Trophoblast cell (in vitro differentiated cells and primary cell): ENCODE results near the gene PDIA5.
"Not testable (repeated sequence)": the region's sequence is repeated elsewhere in the genome, so short reads cannot be mapped to it uniquely, and the experiment has no call there.

Experiments
- DNase-seq, 2 donors: peaks; one replicate each; pipeline ENCODE4 v3.0.0-alpha.2; 2016
- H2AFZ ChIP-seq: 2 replicates; pipeline ENCODE4 v1.6.1; 2013; ENCODE audit warnings: low read length, moderate library complexity, mild to moderate bottlenecking; ENCODE audit not compliant: insufficient read depth, poor library complexity
- H2AK5ac ChIP-seq: 2 replicates; pipeline ENCODE4 v1.6.1; 2013; ENCODE audit warnings: mild to moderate bottlenecking, low read length
- H2BK120ac ChIP-seq: 2 replicates; pipeline ENCODE4 v1.6.1; 2013; ENCODE audit warnings: low read length, mild to moderate bottlenecking, moderate library complexity; ENCODE audit not compliant: insufficient read depth, poor library complexity
- H2BK12ac ChIP-seq: 2 replicates; pipeline ENCODE4 v1.6.1; 2013; ENCODE audit warnings: mild to moderate bottlenecking, low read length, moderate library complexity
- H2BK5ac ChIP-seq: 2 replicates; pipeline ENCODE4 v1.6.1; 2013; ENCODE audit warnings: low read length, low read depth, moderate library complexity, mild to moderate bottlenecking; ENCODE audit not compliant: poor library complexity
- H3K14ac ChIP-seq: 2 replicates; pipeline ENCODE4 v1.6.1; 2013; ENCODE audit warnings: mild to moderate bottlenecking, low read length
- H3K18ac ChIP-seq: 2 replicates; pipeline ENCODE4 v1.6.1; 2013; ENCODE audit warnings: mild to moderate bottlenecking, low read length
- H3K23ac ChIP-seq: 2 replicates; pipeline ENCODE4 v1.6.1; 2013; ENCODE audit warnings: low read length
- H3K27ac ChIP-seq: 2 replicates; pipeline ENCODE4 v1.5.1; 2013; ENCODE audit warnings: low read depth, mild to moderate bottlenecking, inconsistent platforms, low read length, moderate library complexity
- H3K27me3 ChIP-seq: 2 replicates; pipeline ENCODE4 v1.6.1; 2013; ENCODE audit warnings: inconsistent platforms, mild to moderate bottlenecking, low read length, moderate library complexity; ENCODE audit not compliant: insufficient read depth
- H3K36me3 ChIP-seq, 2 experiments: 1 replicate in 1 of 2; 2 replicates in 1 of 2; pipeline ENCODE4 v1.6.1; 2013; ENCODE audit warnings: low read length in 2 of 2, mild to moderate bottlenecking in 2 of 2, moderate library complexity in 1 of 2; ENCODE audit not compliant: insufficient read depth in 2 of 2, control insufficient read depth in 1 of 2
- H3K4ac ChIP-seq: 2 replicates; pipeline ENCODE4 v1.6.1; 2013; ENCODE audit warnings: low read depth, mild to moderate bottlenecking, low read length, moderate library complexity
- H3K4me1 ChIP-seq, 2 experiments: 1 replicate in 1 of 2; 2 replicates in 1 of 2; pipeline ENCODE4 v1.6.1; 2013; ENCODE audit warnings: low read length in 2 of 2, mild to moderate bottlenecking in 2 of 2, moderate library complexity in 1 of 2; ENCODE audit not compliant: insufficient read depth in 2 of 2, control insufficient read depth in 1 of 2
- H3K4me2 ChIP-seq: 2 replicates; pipeline ENCODE4 v1.6.1; 2013; ENCODE audit warnings: inconsistent platforms, mild to moderate bottlenecking, low read length, moderate library complexity
- H3K4me3 ChIP-seq: 2 replicates; pipeline ENCODE4 v1.5.1; 2013; ENCODE audit warnings: mild to moderate bottlenecking, low read depth, low read length, inconsistent platforms
- H3K79me1 ChIP-seq: one replicate; pipeline ENCODE4 v1.6.1; 2013; ENCODE audit warnings: low read length
- H3K79me2 ChIP-seq: 2 replicates; pipeline ENCODE4 v1.6.1; 2013; ENCODE audit warnings: low read length, mild to moderate bottlenecking; ENCODE audit not compliant: control insufficient read depth, insufficient read depth, poor library complexity
- H3K9ac ChIP-seq: 2 replicates; pipeline ENCODE4 v1.6.1; 2013; ENCODE audit warnings: mild to moderate bottlenecking, low read length
- H3K9me3 ChIP-seq: 2 replicates; pipeline ENCODE4 v1.6.1; 2013; ENCODE audit warnings: low read depth, mild to moderate bottlenecking, control low read depth, inconsistent platforms, low read length; ENCODE audit not compliant: insufficient read depth
- H4K12ac ChIP-seq: 2 replicates; pipeline ENCODE4 v1.6.1; 2013; ENCODE audit warnings: low read depth, mild to moderate bottlenecking, low read length, moderate library complexity
- H4K8ac ChIP-seq: 2 replicates; pipeline ENCODE4 v1.6.1; 2013; ENCODE audit warnings: low read depth, mild to moderate bottlenecking, low read length, moderate library complexity
- H4K91ac ChIP-seq: one replicate; pipeline ENCODE4 v1.6.1; 2013; ENCODE audit warnings: low read depth, mild to moderate bottlenecking, low read length, moderate library complexity
- WGBS: extraction: QIAGEN DNeasy Blood & Tissue Kit; methylation state at CpG from one replicate; pipeline ENCODE4 v1.1.7; 2013; ENCODE audit warnings: missing lambda C conversion rate; ENCODE audit not compliant: insufficient read length, insufficient coverage; ENCODE audit errors: extremely low coverage; 5-methylcytosine and 5-hydroxymethylcytosine counted together

Gene PDIA5

GRCh38 chr3:123149525-123149924 is 82.7 kb downstream of the PDIA5 start:
- Histone ChIP-seq H3K23ac (no peak overlapping the region), H2BK5ac (no peak overlapping the region), H2BK12ac (no peak overlapping the region), H3K79me1 (no peaks in the 10 kb centered on the region), H3K9me3 (no peaks in the 10 kb centered on the region), H2BK120ac (no peak overlapping the region), H2AK5ac (no peak overlapping the region), H2AFZ (no peak overlapping the region), H3K4ac (no peak overlapping the region), H4K91ac (no peak overlapping the region), H3K14ac (no peak overlapping the region), H4K12ac (no peak overlapping the region), H3K79me2 (no peaks in the 10 kb centered on the region), H3K27ac (no peak overlapping the region), H3K4me3 (no peak overlapping the region), H3K27me3 (no peaks in the 10 kb centered on the region), H3K4me1 (no peaks in the 10 kb centered on the region), H3K18ac (no peak overlapping the region), H3K4me2 (no peak overlapping the region), H4K8ac (no peak overlapping the region), H3K36me3 (peaks cover 63 to 69% of the 10 kb centered on the region in 2 experiments), H3K9ac (no peak overlapping the region)
- DNase-seq = no peak
- no CpG with 5 or more reads among the region's 3 CpGs for WGBS

- H4K12ac ChIP-seq = no peak overlapping the region
- no peak overlapping the region for H3K9ac ChIP-seq
- no peaks in the 10 kb centered on the region for H3K79me2 ChIP-seq
- H2BK12ac ChIP-seq = no peak overlapping the region
- H4K91ac ChIP-seq = no peak overlapping the region
- peaks cover 63 to 70% of the 10 kb centered on the region in 2 experiments for H3K36me3 ChIP-seq
- H2BK5ac ChIP-seq = no peak overlapping the region
- no peaks in the 10 kb centered on the region for H3K27me3 ChIP-seq
- no peak overlapping the region for H3K4me2 ChIP-seq
- H3K9me3 ChIP-seq = no peaks in the 10 kb centered on the region
- H3K18ac ChIP-seq = no peak overlapping the region
- no peak overlapping the region for H3K14ac ChIP-seq
- no peak overlapping the region for H3K4me3 ChIP-seq
- H3K79me1 ChIP-seq = no peaks in the 10 kb centered on the region
- H3K27ac ChIP-seq = no peak overlapping the region
- no peaks in the 10 kb centered on the region for H3K4me1 ChIP-seq
- no peak overlapping the region for H3K23ac ChIP-seq
- no peak overlapping the region for H4K8ac ChIP-seq
- no peak for DNase-seq
- no peak overlapping the region for H3K4ac ChIP-seq
- no CpG with 5 or more reads among the region's 15 CpGs for WGBS
- no peak overlapping the region for H2AFZ ChIP-seq
- no peak overlapping the region for H2AK5ac ChIP-seq
- no peak overlapping the region for H2BK120ac ChIP-seq
These were observed 83.8 kb downstream of the PDIA5 start for GRCh38 chr3:123150449-123151215.

- H3K27me3 ChIP-seq = no peaks in the 10 kb centered on the region
- DNase-seq = no peak
- H3K18ac ChIP-seq = no peak overlapping the region
- H2BK12ac ChIP-seq = no peak overlapping the region
- H4K12ac ChIP-seq = no peak overlapping the region
- no peak overlapping the region for H2BK5ac ChIP-seq
- H2AFZ ChIP-seq = no peak overlapping the region
- no peak overlapping the region for H3K27ac ChIP-seq
- no peak overlapping the region for H4K8ac ChIP-seq
- H3K4me3 ChIP-seq = no peak overlapping the region
- no peaks in the 10 kb centered on the region for H3K79me2 ChIP-seq
- no peak overlapping the region for H3K9ac ChIP-seq
- H4K91ac ChIP-seq = no peak overlapping the region
- H3K14ac ChIP-seq = no peak overlapping the region
- no peak overlapping the region for H2BK120ac ChIP-seq
- no peak overlapping the region for H3K4ac ChIP-seq
- H3K36me3 ChIP-seq = peaks cover 63 to 70% of the 10 kb centered on the region in 2 experiments
- H3K23ac ChIP-seq = no peak overlapping the region
- no peak overlapping the region for H3K4me2 ChIP-seq
- no CpG with 5 or more reads among the region's 7 CpGs for WGBS
- H2AK5ac ChIP-seq = no peak overlapping the region
- no peaks in the 10 kb centered on the region for H3K4me1 ChIP-seq
- no peaks in the 10 kb centered on the region for H3K9me3 ChIP-seq
- H3K79me1 ChIP-seq = no peaks in the 10 kb centered on the region
These were observed 84.5 kb downstream of the PDIA5 start for GRCh38 chr3:123151251-123151705.

- H2AK5ac ChIP-seq, H3K79me2 ChIP-seq, H2AFZ ChIP-seq, H3K4me1 ChIP-seq, H3K14ac ChIP-seq, H4K91ac ChIP-seq, H3K27ac ChIP-seq, H3K4me3 ChIP-seq, H3K18ac ChIP-seq, H4K8ac ChIP-seq, H3K4ac ChIP-seq, H2BK12ac ChIP-seq, H4K12ac ChIP-seq, H2BK120ac ChIP-seq, H3K23ac ChIP-seq, H3K9me3 ChIP-seq, H3K79me1 ChIP-seq, H2BK5ac ChIP-seq, H3K27me3 ChIP-seq, H3K4me2 ChIP-seq, H3K9ac ChIP-seq, DNase-seq: not testable (repeated sequence)
- WGBS = no CpG with 5 or more reads among the region's 3 CpGs
- H3K36me3 ChIP-seq = peaks cover 67 to 73% of the 10 kb centered on the region in 2 experiments
These were observed 85.1 kb downstream of the PDIA5 start for GRCh38 chr3:123151853-123152420.
